ENCODE results near the gene ZNF790. TPM values are rescaled to one million over a fixed set of nuclear protein-coding genes. Genes with fewer than 3 reads are reported as not detected.

ZNF790 gene
- total and polyA plus RNA-seq, 2 donors (not counting 1 experiment from before 2014, with no cell fraction given): 4.4 to 9.1 TPM

DNA sequence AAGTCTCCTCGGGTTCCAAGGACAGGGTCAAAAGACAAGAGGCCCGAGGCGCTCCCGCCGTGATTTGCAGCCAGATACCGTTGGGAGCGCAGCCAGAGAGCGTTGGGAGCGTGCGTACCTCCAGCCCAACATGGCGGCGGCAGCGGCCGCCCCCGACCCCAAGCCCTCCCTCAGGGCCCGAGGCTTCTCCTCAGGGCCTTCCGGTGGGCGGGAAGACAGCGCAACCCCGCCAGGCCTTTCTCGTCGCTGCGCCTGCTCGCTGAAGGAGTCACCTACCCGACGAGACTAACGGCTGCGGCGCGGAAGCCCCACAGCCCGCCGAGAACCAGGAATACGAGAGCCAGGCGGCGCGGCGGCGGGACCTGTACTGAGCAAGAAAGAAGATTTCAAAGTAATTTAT lies 62.4 kb downstream of the ZNF790 start:
- TF ChIP-seq, protein P1, sequence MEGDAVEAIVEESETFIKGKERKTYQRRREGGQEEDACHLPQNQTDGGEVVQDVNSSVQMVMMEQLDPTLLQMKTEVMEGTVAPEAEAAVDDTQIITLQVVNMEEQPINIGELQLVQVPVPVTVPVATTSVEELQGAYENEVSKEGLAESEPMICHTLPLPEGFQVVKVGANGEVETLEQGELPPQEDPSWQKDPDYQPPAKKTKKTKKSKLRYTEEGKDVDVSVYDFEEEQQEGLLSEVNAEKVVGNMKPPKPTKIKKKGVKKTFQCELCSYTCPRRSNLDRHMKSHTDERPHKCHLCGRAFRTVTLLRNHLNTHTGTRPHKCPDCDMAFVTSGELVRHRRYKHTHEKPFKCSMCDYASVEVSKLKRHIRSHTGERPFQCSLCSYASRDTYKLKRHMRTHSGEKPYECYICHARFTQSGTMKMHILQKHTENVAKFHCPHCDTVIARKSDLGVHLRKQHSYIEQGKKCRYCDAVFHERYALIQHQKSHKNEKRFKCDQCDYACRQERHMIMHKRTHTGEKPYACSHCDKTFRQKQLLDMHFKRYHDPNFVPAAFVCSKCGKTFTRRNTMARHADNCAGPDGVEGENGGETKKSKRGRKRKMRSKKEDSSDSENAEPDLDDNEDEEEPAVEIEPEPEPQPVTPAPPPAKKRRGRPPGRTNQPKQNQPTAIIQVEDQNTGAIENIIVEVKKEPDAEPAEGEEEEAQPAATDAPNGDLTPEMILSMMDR (conservative IDR thresholded peaks at IDR 0.05 in 1 of 2, IDR thresholded peaks at IDR 0.05 in 1 of 2; ENCODE audit: low read depth in 1 of 2, low read length in 2 of 2): no peak
- no peak for TF ChIP-seq EZH2 (IDR thresholded peaks at IDR 0.05; ENCODE audit: low read length, missing control alignments)
- no peaks in the 10 kb centered on the region for H4K20me1 ChIP-seq (ENCODE audit: control insufficient read depth, extremely low read depth, insufficient read depth, low read length)
- H3K9ac ChIP-seq (ENCODE audit: insufficient read depth, low read length): no peak overlapping the region
- H3K4me3 ChIP-seq (replicated peaks in 1 of 4; ENCODE audit: control extremely low read depth in 1 of 4, insufficient read depth in 1 of 4, low read depth in 3 of 4, low read length in 4 of 4): peak overlapping the region in 1 of 4 experiments; percentile 20
- no peak overlapping the region for H3K27ac ChIP-seq (ENCODE audit: insufficient read depth, low read length)
- H3K79me2 ChIP-seq (ENCODE audit: control insufficient read depth, insufficient read depth, low read length): peaks cover 2% of the 10 kb centered on the region
- H2AFZ ChIP-seq (ENCODE audit: low read length): no peak overlapping the region
- H3K4me1 ChIP-seq (ENCODE audit: control insufficient read depth, extremely low read depth, insufficient read depth, low read length): no peaks in the 10 kb centered on the region
- H3K27me3 ChIP-seq (ENCODE audit: control insufficient read depth, insufficient read depth, low read length): no peaks in the 10 kb centered on the region
- peak in 1 of 2 donors; percentile 65 for DNase-seq (ENCODE audit: low read depth in 2 of 2)
- H3K9me3 ChIP-seq (ENCODE audit: control insufficient read depth, insufficient read depth, low read depth, low read length): no peaks in the 10 kb centered on the region
- no peaks in the 10 kb centered on the region for H3K36me3 ChIP-seq (ENCODE audit: control insufficient read depth, insufficient read depth, low read length)
- H3K4me2 ChIP-seq (ENCODE audit: extremely low read depth, insufficient read depth, low read length): no peak overlapping the region

DNA sequence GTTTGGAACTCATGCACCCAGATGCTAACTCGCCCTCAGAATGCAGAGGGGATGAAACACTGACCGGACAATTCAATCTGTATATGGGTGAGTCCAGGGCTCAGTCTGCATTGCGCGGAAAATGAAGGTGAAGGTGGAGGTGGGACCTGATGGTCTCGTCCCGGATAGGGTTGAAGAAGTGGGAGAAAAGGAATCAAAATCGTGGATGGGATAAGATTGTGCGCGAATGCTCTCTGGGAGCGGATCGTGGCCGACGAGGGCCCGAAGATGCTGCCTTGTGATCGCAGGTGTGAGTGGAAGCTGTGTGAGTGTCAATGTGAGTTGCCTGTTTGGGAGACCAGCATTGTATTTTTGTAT lies 65.0 kb downstream of the ZNF790 start:
- Histone ChIP-seq H3K4me1 (ENCODE audit: control insufficient read depth, extremely low read depth, insufficient read depth, low read length) (no peaks in the 10 kb centered on the region), H3K27ac (ENCODE audit: insufficient read depth, low read length) (peak overlapping the region; percentile 85), H3K9ac (ENCODE audit: insufficient read depth, low read length) (no peak overlapping the region), H3K9me3 (ENCODE audit: control insufficient read depth, insufficient read depth, low read depth, low read length) (no peaks in the 10 kb centered on the region), H3K4me3 (replicated peaks in 1 of 4; ENCODE audit: control extremely low read depth in 1 of 4, insufficient read depth in 1 of 4, low read depth in 3 of 4, low read length in 4 of 4) (peak overlapping the region; percentile 55 to 94 (median 88)), H3K4me2 (ENCODE audit: extremely low read depth, insufficient read depth, low read length) (peak overlapping the region; percentile 100), H4K20me1 (ENCODE audit: control insufficient read depth, extremely low read depth, insufficient read depth, low read length) (no peaks in the 10 kb centered on the region), H3K79me2 (ENCODE audit: control insufficient read depth, insufficient read depth, low read length) (peaks cover 6% of the 10 kb centered on the region), H2AFZ (ENCODE audit: low read length) (peak overlapping the region; percentile 97), H3K27me3 (ENCODE audit: control insufficient read depth, insufficient read depth, low read length) (no peaks in the 10 kb centered on the region), H3K36me3 (ENCODE audit: control insufficient read depth, insufficient read depth, low read length) (no peaks in the 10 kb centered on the region)
- no peak for DNase-seq (ENCODE audit: low read depth in 2 of 2)
- TF ChIP-seq, protein P1 (conservative IDR thresholded peaks at IDR 0.05 in 1 of 2, IDR thresholded peaks at IDR 0.05 in 1 of 2; ENCODE audit: low read depth in 1 of 2, low read length in 2 of 2): no peak
- TF ChIP-seq EZH2 (IDR thresholded peaks at IDR 0.05; ENCODE audit: low read length, missing control alignments): no peak

DNA sequence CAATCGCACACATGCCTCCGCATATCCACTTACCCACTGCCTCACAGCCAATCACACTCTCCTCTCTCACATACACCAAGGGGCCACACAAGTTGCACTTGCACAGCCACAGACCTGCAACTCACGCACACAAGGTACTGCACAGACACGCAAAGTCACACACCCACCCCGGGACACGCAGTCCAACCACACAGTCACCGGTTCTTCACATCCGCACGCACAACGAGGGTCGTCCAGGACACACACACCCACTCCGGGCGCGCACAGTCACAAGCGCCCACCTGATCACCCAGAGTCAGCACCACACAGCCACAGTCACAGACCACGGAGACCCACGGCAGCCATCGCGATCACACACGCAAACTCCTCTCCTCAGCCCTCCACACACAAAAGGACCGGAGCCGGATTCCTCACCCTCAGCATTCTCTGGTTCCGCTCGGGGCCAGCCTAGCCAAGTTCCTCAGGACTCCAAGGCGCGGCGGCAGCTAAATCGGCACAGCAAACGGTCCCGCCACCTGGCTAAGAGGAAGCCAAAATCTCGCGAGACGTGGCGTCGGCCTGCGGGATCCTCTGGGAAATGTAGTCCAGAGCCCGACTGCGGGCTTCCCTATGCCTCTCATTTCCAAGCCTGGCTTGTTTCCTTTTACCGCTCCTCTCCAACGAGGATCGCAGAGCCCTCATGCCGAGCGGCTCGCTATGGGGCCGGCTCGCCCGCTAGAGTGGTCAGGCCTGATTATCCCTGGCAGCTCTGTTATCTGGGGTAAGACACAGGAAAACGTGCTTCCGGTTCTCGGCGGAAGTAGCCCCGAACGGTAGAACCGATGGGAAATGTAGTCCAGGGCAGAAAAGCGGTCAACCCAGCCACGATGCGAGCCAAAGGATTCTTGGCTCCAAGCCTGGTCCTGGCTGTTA lies 65.6 kb downstream of the ZNF790 start, which contains the start of gene ZNF850:
TSS of gene ZNF850 (minus strand) at position 497 of the 912 bp plus-strand sequence. CDS start 10,201 bp downstream, outside the sequence.
- Histone ChIP-seq H3K36me3 (ENCODE audit: control insufficient read depth, insufficient read depth, low read length) (no peaks in the 10 kb centered on the region), H3K4me1 (ENCODE audit: control insufficient read depth, extremely low read depth, insufficient read depth, low read length) (no peaks in the 10 kb centered on the region), H3K4me2 (ENCODE audit: extremely low read depth, insufficient read depth, low read length) (peak within 1 kb of the TSS; percentile 100), H3K27me3 (ENCODE audit: control insufficient read depth, insufficient read depth, low read length) (no peaks in the 10 kb centered on the region), H3K9ac (ENCODE audit: insufficient read depth, low read length) (peak within 1 kb of the TSS; percentile 71), H3K79me2 (ENCODE audit: control insufficient read depth, insufficient read depth, low read length) (peaks cover 6% of the 10 kb centered on the region), H4K20me1 (ENCODE audit: control insufficient read depth, extremely low read depth, insufficient read depth, low read length) (no peaks in the 10 kb centered on the region), H3K9me3 (ENCODE audit: control insufficient read depth, insufficient read depth, low read depth, low read length) (no peaks in the 10 kb centered on the region), H3K4me3 (replicated peaks in 1 of 4; ENCODE audit: control extremely low read depth in 1 of 4, insufficient read depth in 1 of 4, low read depth in 3 of 4, low read length in 4 of 4) (peak within 1 kb of the TSS; percentile 55 to 94 (median 88)), H2AFZ (ENCODE audit: low read length) (peak within 1 kb of the TSS; percentile 97), H3K27ac (ENCODE audit: insufficient read depth, low read length) (peak within 1 kb of the TSS; percentile 85)
- peak; percentile 94 to 96 for DNase-seq (ENCODE audit: low read depth in 2 of 2)
- TF ChIP-seq EZH2 (IDR thresholded peaks at IDR 0.05; ENCODE audit: low read length, missing control alignments): no peak
- TF ChIP-seq, protein P1 (conservative IDR thresholded peaks at IDR 0.05 in 1 of 2, IDR thresholded peaks at IDR 0.05 in 1 of 2; ENCODE audit: low read depth in 1 of 2, low read length in 2 of 2): no peak

All from fibroblast of lung (primary cell).